ENCODE data around the gene BEX3.
"Not testable (repeated sequence)": the region's sequence is repeated elsewhere in the genome, so short reads cannot be mapped to it uniquely, and the experiment has no call there.

The BEX3 gene

DNA sequence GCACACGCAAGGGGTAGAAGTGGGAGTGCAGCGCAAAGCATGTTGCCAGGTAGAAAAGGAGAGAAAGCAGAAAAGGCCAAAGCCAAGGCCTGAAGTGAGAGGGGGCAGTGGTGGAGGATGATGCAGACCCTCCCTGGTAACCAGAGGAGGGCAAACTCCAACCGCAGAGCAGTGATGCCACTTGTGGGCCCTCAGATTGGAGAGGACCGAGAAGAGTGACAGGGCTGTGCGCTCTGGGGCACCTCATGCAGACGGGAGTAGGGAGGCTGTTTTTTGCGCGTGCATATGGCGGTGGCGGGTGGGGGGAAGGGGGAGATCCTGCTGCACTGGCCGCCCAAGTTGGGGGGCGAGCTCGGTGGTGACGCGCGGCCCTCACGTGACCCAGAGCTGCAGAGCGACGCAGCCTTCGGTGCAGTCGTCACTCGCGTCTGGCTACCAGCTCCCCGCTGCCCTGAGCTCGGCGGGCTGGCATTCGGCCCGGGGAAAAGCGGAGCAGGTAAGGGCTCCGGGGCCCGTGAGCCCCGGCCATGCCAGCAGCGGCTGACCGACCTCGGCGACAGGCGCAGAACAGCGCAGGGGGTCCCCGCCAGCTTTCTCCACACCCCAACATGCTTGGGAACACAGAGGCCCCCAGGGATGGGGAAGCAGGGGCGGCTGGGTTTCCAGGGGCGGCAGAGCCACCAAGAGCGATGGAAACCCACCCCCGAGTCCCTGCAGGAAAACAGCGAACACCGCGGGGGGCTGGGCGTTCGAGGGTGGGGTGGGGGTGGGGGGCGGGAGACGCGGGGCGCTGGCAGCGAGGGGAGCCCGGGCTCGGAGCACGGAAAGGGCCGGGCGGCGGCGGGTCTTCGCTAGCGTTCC is at the start of gene BEX3:
TSS of gene BEX3 (plus strand) at position 421 of the 861 bp plus-strand sequence. CDS start 984 bp downstream, outside the sequence.
- DNase-seq (ENCODE audit: low read depth in 2 of 2) = no peak

DNA sequence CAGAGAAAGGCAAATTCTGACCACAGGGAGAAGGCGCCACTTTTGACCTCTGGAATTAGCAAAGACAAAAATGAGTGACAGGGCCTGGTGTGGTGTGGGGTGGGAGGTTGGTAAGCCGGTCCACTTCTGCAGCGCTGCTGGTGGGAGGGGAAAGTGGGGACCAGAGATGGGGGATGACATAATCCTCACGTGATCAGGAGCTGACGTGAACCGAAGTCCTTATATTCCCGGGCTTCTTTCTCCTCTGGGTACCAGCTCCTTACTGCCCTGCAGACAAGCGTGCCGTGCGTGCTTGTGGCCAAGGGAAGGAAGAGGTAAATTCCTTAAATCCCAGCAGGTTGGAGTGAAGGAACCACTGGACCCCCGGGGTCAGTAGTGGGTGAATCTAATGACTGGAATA is 46.3 kb upstream of the BEX3 start, which contains the start of gene TCEAL7:
TSS of gene TCEAL7 (plus strand) at position 249 of the 400 bp plus-strand sequence. CDS start 1,165 bp downstream, outside the sequence.
- DNase-seq (ENCODE audit: low read depth in 2 of 2) = no peak

GRCh38 chrX:103330681-103331288 is 45.6 kb upstream of the BEX3 start:
- DNase-seq (ENCODE audit: low read depth in 2 of 2) = no peak

GRCh38 chrX:103338663-103339062 is 37.7 kb upstream of the BEX3 start:
- DNase-seq (ENCODE audit: low read depth in 2 of 2) = no peak

DNA sequence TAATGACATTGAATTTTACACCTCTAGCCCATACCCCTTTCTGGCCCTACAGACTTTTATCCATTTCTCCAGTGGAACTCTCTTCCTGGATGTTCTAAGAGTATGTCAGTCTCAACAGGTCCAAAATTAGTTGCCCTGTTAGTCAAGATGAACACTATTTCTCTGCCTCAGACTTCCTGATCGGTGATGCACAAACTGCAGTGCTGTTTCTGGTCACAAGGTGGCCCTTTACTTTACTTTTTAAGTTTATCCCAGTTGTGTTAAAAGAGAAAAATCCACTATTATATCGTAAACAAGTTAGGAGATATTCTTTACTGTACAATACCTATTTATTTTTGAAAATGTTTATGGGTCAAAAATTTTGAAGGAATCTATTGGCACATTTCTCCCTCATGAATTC is 33.2 kb upstream of the BEX3 start:
- no peak for DNase-seq (ENCODE audit: low read depth in 2 of 2)

- no peak for DNase-seq (ENCODE audit: low read depth in 2 of 2)
Measured at GRCh38 chrX:103344606-103345005, 31.7 kb upstream of the BEX3 start.

GRCh38 chrX:103347682-103348397 is 28.5 kb upstream of the BEX3 start:
- DNase-seq (ENCODE audit: low read depth in 2 of 2) = no peak

DNA sequence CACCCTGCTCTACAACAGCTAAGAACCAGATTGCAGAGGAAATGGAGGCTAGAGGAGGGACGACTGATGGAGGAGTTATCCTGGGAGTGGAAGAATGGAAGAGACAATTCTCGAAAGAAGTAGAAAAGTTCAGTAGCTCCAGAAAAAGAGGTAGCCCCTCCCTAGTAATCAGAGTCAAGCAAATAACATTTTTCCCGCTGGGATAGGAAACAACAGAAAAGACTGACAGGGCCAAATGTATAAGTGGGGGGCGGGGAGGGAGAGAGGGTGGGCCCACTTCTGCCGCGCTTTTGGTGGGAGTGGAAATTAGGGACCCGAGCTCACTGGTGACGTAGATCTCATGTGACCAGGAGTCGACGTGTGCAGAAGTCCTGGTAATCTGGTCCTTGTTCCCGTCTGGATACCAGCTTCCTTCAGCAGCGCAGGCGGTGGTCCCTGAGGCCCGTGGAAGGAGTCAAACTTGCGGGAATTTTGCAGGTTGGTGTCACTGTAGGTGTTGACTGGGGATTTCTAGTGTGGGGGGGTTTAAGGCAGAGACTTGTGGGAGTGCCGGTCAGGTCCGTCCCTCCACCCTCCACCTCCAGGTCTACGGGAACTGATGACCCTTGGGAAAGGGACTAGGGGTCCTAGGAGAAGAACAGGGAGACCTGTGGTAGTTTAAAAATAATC is 20.1 kb upstream of the BEX3 start, which contains the start of gene TCEAL9:
TSS of gene TCEAL9 (plus strand) at position 377 of the 669 bp plus-strand sequence. CDS start 1,179 bp downstream, outside the sequence.
- no peak for DNase-seq (ENCODE audit: low read depth in 2 of 2)

DNA sequence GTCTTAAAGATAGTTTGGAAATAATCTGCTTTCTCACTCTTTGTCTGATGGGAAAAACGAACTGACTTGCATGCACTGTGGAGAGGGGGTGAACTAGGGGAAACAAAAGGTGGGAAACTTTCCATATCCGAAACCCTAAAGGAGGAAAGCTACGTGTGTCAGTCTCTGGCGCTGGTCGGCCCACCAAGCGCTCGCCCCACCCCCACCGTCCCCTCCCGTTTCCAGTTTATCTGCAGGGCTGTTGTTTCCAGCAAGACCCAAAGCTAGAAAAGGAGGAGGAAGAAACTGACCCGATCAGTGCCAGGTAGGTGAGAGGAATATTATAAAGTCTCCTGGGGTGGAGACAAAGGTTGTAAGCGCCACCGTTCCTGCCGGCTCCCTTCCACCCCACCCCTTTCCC is 19.5 kb upstream of the BEX3 start:
- DNase-seq (ENCODE audit: low read depth in 2 of 2) = no peak

GRCh38 chrX:103357871-103358270 is 18.5 kb upstream of the BEX3 start:
- no peak for DNase-seq (ENCODE audit: low read depth in 2 of 2)

DNA sequence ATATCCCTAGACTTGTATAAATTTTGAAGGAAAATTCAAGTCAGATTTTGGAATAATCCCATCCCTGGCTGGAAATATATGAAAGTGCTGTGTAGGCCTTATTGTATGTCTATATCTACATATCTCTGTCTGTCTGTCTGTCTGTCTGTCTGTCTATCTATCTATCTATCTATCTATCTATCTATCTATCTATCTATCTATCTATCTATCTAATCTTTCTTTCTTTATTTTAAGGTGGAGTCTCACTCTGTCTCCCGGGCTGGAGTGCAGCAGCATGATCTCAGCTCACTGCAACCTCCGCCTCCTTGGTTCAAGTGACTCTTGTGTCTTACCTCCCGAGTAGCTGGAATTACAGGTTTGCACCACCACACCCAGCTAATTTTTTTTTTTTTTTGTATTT is 16.7 kb upstream of the BEX3 start:
- DNase-seq (ENCODE audit: low read depth in 2 of 2) = not testable (repeated sequence)

DNA sequence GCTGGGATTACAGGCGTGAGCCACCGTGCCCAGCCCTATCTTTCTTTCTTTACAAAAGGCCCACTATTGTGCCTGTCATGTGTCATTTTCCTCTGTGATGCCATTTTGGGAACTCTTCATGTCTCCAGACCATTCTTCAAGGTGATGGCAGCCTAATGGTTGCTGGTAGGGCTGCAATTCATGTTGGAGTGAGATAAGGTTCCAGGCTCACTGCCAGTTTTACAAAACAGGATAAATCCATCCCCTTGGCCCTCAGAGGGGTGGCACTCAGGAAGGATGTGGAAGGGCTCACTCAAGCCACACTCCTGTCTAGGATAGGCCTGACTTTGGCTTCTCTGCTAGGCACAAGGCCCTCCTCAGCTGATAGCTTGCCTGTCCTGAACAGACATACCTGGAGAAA is 16.2 kb upstream of the BEX3 start:
- no peak for DNase-seq (ENCODE audit: low read depth in 2 of 2)

DNA sequence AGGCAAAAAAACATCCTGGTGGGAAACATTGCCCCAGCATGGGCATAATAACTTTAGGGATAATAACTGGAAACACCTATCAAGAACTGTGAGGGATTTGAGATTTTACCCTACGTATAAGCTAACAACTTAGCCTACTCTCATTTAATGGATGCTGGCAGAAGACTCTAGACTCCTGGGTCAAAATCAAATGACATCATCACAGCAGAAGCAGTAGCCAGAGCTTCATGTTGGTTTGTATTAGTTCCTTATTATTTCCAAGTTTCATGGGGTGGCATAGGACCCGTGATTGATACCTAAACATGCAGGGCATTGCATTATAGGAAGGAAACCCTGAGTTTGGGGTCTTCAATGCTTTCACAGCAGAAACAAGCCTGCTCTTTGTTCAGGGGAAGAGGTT is 15.4 kb upstream of the BEX3 start:
- no peak for DNase-seq (ENCODE audit: low read depth in 2 of 2)

- no peak for DNase-seq (ENCODE audit: low read depth in 2 of 2)
Measured at GRCh38 chrX:103361798-103362197, 14.5 kb upstream of the BEX3 start.

DNA sequence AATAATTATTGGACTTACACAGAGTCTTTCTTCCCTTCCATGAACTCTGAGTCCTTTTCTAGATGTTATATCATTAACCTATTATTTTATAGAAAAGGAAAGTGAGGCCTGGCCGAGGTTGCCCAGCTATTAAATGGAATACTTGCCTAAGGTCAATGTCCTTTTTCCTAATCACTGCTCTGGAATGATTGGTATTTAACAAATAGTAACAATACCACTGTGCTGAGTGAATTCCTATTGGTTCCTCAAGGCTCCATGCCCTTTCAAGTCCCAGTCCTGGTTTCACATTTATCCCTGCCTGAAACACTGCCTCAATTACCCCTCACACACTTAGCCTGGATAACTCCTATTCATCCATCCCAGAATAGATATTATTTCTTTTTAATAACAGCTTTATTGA is 13.9 kb upstream of the BEX3 start:
- DNase-seq (ENCODE audit: low read depth in 2 of 2) = no peak

DNA sequence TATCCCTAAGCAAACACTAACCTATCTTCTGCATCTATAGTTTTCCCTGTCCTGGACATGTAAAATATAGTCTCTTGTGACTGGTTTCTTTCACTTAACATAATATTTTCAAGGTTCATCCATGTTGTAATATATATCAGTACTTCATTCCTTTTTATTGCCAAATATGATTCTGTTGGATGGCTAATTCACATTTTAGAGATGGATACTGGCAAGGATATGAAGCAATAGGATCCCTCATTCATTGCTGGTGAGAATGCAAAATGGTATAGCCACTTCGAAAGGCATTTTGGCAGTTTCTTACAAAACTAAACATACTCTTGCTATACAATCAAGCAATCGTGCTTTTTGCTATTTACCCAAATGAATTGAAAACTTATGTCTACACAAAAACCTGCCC is 13.3 kb upstream of the BEX3 start:
- no peak for DNase-seq (ENCODE audit: low read depth in 2 of 2)

GRCh38 chrX:103367502-103367901 is 8.8 kb upstream of the BEX3 start:
- DNase-seq (ENCODE audit: low read depth in 2 of 2) = no peak

DNA sequence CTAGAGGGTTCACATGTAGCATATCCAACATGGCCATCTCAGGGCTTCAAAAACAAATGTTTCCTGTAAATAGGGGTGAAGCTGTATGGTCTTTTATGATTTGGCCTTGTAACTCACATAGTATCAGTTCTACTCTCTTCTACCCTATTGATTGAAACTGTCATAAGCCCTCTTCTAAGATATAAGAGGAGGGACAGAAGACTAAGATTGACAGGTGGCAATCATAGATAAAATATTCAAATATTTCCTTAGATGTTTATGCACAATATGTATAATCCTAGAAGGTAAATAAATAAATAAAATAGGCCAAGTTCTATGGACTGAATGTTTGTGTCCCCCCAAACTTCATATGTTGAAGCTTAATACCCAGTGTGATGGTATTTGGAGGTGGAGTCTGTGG is 6.9 kb upstream of the BEX3 start:
- DNase-seq (ENCODE audit: low read depth in 2 of 2) = no peak

- no peak for DNase-seq (ENCODE audit: low read depth in 2 of 2)
Measured at GRCh38 chrX:103372886-103373285, 3.5 kb upstream of the BEX3 start.

GRCh38 chrX:103373581-103373980 is 2.8 kb upstream of the BEX3 start:
- no peak for DNase-seq (ENCODE audit: low read depth in 2 of 2)

- no peak for DNase-seq (ENCODE audit: low read depth in 2 of 2)
Measured at GRCh38 chrX:103376979-103377324, 614 bp downstream of the BEX3 start.

DNA sequence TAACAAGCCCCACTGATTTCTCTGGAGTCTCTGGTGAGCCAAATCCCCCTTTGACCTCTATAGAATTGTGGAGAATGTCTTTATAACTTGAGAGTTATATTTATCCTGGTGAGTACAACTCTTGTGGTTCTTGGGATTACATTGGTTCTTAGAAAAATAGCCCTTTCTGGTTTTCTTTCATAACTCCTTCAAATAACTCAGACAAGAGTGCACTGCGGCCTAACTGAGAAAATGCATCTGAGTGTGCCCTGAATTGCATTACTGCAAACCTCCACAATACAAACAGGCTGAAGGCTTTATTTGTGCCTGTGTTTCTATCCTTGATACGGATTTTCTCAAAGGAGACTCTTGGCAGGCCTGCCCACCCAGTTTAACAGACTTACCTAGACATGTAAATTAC is 2.7 kb downstream of the BEX3 start:
- no peak for DNase-seq (ENCODE audit: low read depth in 2 of 2)

Measured in stimulated activated CD8-positive, alpha-beta memory T cell treated with anti-CD3 and anti-CD28 coated beads, Interleukin-2, amount 100 ng/mL, for 1 hour (primary cell).